Measurements from ENCODE around the gene SPOCK3.
"Not testable (repeated sequence)": the region's sequence is repeated elsewhere in the genome, so short reads cannot be mapped to it uniquely, and the experiment has no call there.

DNA sequence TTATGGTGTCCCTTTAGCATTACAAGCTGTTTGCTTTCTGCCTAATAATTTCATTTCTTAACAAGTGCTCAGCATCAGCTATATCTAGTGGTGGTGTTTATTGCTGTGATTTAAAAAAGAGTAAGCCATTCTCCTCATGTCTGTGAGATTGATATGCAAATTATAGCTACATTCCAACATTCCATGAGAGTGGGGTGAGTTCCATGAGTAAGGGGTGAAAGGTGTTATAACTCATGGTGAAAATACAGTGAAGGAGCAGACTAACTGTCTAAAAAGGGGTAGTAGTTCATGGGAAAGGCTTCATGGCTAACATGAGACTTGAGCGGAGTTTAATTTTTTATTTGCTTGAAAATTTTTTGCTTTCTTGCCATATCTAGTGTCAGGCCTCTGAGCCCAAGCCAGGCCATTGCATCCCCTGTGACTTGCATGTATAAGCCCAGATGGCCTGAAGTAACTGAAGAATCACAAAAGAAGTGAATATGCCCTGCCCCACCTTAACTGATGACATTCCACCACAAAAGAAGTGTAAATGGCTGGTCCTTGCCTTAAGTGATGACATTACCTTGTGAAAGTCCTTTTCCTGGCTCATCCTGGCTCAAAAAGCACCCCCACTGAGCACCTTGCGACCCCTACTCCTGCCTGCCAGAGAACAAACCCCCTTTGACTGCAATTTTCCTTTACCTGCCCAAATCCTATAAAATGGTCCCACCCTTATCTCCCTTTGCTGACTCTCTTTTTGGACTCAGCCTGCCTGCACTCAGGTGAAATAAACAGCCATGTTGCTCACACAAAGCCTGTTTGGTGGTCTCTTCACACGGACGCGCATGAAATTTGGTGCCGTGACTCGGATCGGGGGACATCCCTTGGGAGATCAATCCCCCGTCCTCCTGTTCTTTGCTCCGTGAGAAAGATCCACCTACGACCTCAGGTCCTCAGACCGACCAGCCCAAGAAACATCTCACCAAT is 518.3 kb downstream of the SPOCK3 start:
- TF ChIP-seq EP300 (IDR thresholded peaks at IDR 0.05); CTCF (IDR thresholded peaks at IDR 0.05); FOXS1 (CRISPR knock-in tag; IDR thresholded peaks at IDR 0.05); HDAC2 (IDR thresholded peaks at IDR 0.05); RCOR1 (IDR thresholded peaks at IDR 0.05; ENCODE audit: low read depth, low read length); CHD4 (IDR thresholded peaks at IDR 0.05; ENCODE audit: borderline replicate concordance); JUNB (IDR thresholded peaks at IDR 0.05); RARB (CRISPR knock-in tag; IDR thresholded peaks at IDR 0.05): not testable (repeated sequence)
- TF ChIP-seq, protein P1, sequence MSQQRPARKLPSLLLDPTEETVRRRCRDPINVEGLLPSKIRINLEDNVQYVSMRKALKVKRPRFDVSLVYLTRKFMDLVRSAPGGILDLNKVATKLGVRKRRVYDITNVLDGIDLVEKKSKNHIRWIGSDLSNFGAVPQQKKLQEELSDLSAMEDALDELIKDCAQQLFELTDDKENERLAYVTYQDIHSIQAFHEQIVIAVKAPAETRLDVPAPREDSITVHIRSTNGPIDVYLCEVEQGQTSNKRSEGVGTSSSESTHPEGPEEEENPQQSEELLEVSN (IDR thresholded peaks at IDR 0.05; ENCODE audit: borderline replicate concordance, low read depth): not testable (repeated sequence)
- TF ChIP-seq, protein P2, sequence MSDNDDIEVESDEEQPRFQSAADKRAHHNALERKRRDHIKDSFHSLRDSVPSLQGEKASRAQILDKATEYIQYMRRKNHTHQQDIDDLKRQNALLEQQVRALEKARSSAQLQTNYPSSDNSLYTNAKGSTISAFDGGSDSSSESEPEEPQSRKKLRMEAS (IDR thresholded peaks at IDR 0.05): not testable (repeated sequence)
